Stomach (tissue), 4 donors: ENCODE results near the gene VAMP1.

ENCODE experiments used
- EP300 ChIP-seq: sonication (generic); formaldehyde crosslinking; IDR thresholded peaks from one replicate; pipeline ENCODE4 v1.6.1; 2017; ENCODE audit warnings: antibody characterized with exemption
- POLR2A ChIP-seq, 4 donors: fragments of 450-650 bp; IDR thresholded peaks; one replicate each; pipeline ENCODE4 v1.6.1; 2016; ENCODE audit warnings: antibody characterized with exemption in 4 of 4, control low read depth in 2 of 4, mild to moderate bottlenecking in 1 of 4, moderate library complexity in 1 of 4
- POLR2AphosphoS5 ChIP-seq, 3 donors: sonication (generic); formaldehyde crosslinking; IDR thresholded peaks; one replicate each; pipeline ENCODE4 v1.6.1; 2016; ENCODE audit warnings: antibody characterized with exemption in 3 of 3
- TF ChIP-seq, protein P1 (sequence below), 7 experiments: fragments of 450-650 bp in 4 of 7; fragments of 200-600 bp in 3 of 7; sonication (generic) in 3 of 7; IDR thresholded peaks; one replicate each; pipeline ENCODE4 v1.5.1; 2016 to 2019; ENCODE audit warnings: antibody characterized with exemption in 7 of 7, control low read depth in 2 of 7, mild to moderate bottlenecking in 1 of 7

DNA sequence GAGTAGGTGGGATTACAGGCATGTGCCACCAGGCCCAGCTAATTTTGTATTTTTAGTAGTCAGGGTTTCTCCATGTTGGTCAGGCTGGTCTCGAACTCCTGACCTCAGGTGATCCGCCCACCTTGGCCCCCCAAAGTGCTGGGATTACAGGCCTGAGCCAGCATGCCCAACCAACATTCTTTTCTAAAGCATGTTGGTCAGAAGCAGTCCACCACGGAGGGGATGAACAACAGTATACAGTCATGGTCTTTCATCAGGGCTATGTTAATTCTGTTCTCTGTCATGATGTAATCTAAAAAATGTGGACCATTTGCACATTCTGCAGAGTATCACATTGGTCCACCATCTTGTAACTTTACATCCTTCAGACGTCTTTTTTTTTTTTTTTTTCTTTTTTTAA lies 19.0 kb upstream of the VAMP1 start:
- TF ChIP-seq, protein P1, sequence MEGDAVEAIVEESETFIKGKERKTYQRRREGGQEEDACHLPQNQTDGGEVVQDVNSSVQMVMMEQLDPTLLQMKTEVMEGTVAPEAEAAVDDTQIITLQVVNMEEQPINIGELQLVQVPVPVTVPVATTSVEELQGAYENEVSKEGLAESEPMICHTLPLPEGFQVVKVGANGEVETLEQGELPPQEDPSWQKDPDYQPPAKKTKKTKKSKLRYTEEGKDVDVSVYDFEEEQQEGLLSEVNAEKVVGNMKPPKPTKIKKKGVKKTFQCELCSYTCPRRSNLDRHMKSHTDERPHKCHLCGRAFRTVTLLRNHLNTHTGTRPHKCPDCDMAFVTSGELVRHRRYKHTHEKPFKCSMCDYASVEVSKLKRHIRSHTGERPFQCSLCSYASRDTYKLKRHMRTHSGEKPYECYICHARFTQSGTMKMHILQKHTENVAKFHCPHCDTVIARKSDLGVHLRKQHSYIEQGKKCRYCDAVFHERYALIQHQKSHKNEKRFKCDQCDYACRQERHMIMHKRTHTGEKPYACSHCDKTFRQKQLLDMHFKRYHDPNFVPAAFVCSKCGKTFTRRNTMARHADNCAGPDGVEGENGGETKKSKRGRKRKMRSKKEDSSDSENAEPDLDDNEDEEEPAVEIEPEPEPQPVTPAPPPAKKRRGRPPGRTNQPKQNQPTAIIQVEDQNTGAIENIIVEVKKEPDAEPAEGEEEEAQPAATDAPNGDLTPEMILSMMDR (IDR thresholded peaks at IDR 0.05) = no peak
- no peak for TF ChIP-seq EP300
- TF ChIP-seq POLR2A (IDR thresholded peaks at IDR 0.05) = no peak
- no peak for TF ChIP-seq POLR2AphosphoS5 (IDR thresholded peaks at IDR 0.05)
